ENCODE measurements around the gene CAPN11. TPM values are rescaled to one million over a fixed set of nuclear protein-coding genes. Genes with fewer than 3 reads are reported as not detected.

Gene CAPN11
- total RNA-seq, 1 experiment from 2014 or later, result not detected

GRCh38 chr6:44225579-44226325 lies 67.1 kb downstream of the CAPN11 start:
- Histone ChIP-seq H3K9me3 (ENCODE audit: low read length) (no peaks in the 10 kb centered on the region), H3K9ac (ENCODE audit: low read length) (no peak overlapping the region), H3K4me1 (ENCODE audit: insufficient read depth, low read length) (peaks cover 19% of the 10 kb centered on the region), H3F3A (ENCODE audit: low read length, unreplicated experiment) (peaks cover 4% of the 10 kb centered on the region), H4K20me1 (ENCODE audit: low read length) (peaks cover 5% of the 10 kb centered on the region; the same call in 1 of the 2 replicates), H2AFZ (ENCODE audit: low read length) (no peak overlapping the region), H3K4me3 (ENCODE audit: low read length) (no peak overlapping the region), H3K79me2 (ENCODE audit: low read length) (peaks cover 32% of the 10 kb centered on the region), H3K27me3 (ENCODE audit: low read length) (no peaks in the 10 kb centered on the region), H3K4me2 (ENCODE audit: low read length) (no peak overlapping the region), H3K9me2 (replicated peaks; ENCODE audit: low read length) (no peaks in the 10 kb centered on the region), H3K36me3 (ENCODE audit: low read depth, low read length) (peaks cover 5% of the 10 kb centered on the region; the same call in 1 of the 2 replicates), H3K27ac (ENCODE audit: low read length) (no peak overlapping the region)
- ChIA-PET CTCF (interaction anchor here (1.5 kb wide), 1 partner anchor 8 kb away, joined by 5 read pairs; no protein-coding TSS in a partner anchor), POLR2A (ENCODE audit: unreplicated experiment) (no interaction called here)
- intact Hi-C loops (cut with micrococcal nuclease), result no loop called here
- BruUV-seq (replicated peaks), result no TSS peak
- DNase-seq, result no peak
- TF ChIP-seq EZH2 (IDR thresholded peaks at IDR 0.05; ENCODE audit: low read length, unreplicated experiment), result no peak
- TF ChIP-seq EZH2phosphoT487 (IDR thresholded peaks at IDR 0.05; ENCODE audit: borderline replicate concordance, low read length), result no peak
- TF ChIP-seq CTCF (conservative IDR thresholded peaks at IDR 0.05; ENCODE audit: low read depth, low read length), result no peak
- no peak for ATAC-seq

- H3K4me2 ChIP-seq (ENCODE audit: low read length), result no peak overlapping the region
- H3K9ac ChIP-seq (ENCODE audit: low read length), result no peak overlapping the region
- no peaks in the 10 kb centered on the region for H3F3A ChIP-seq (ENCODE audit: low read length, unreplicated experiment)
- peaks cover 5% of the 10 kb centered on the region; the same call in 1 of the 2 replicates for H4K20me1 ChIP-seq (ENCODE audit: low read length)
- peaks cover 14% of the 10 kb centered on the region for H3K4me1 ChIP-seq (ENCODE audit: insufficient read depth, low read length)
- H3K27me3 ChIP-seq (ENCODE audit: low read length), result no peaks in the 10 kb centered on the region
- no peak overlapping the region for H3K27ac ChIP-seq (ENCODE audit: low read length)
- H3K9me2 ChIP-seq (replicated peaks; ENCODE audit: low read length), result no peaks in the 10 kb centered on the region
- no peak overlapping the region for H2AFZ ChIP-seq (ENCODE audit: low read length)
- intact Hi-C loops (cut with micrococcal nuclease), result no loop called here
- ATAC-seq (no peak), DNase-seq (no peak)
- H3K36me3 ChIP-seq (ENCODE audit: low read depth, low read length), result peaks cover 5% of the 10 kb centered on the region; the same call in 1 of the 2 replicates
- H3K79me2 ChIP-seq (ENCODE audit: low read length), result peaks cover 32% of the 10 kb centered on the region
- ChIA-PET POLR2A (ENCODE audit: unreplicated experiment) (no interaction called here), CTCF (no interaction called here)
- no TSS peak for BruUV-seq (replicated peaks)
- H3K4me3 ChIP-seq (ENCODE audit: low read length), result no peak overlapping the region
- H3K9me3 ChIP-seq (ENCODE audit: low read length), result no peaks in the 10 kb centered on the region
- TF ChIP-seq EZH2 (IDR thresholded peaks at IDR 0.05; ENCODE audit: low read length, unreplicated experiment), result no peak
- no peak for TF ChIP-seq EZH2phosphoT487 (IDR thresholded peaks at IDR 0.05; ENCODE audit: borderline replicate concordance, low read length)
- no peak for TF ChIP-seq CTCF (conservative IDR thresholded peaks at IDR 0.05; ENCODE audit: low read depth, low read length)
Observed at GRCh38 chr6:44226368-44227147, 67.9 kb downstream of the CAPN11 start.
